Measurements from ENCODE around the gene MID1. TPM values are rescaled to one million over a fixed set of nuclear protein-coding genes. Genes with fewer than 3 reads are reported as not detected.

Gene MID1
- polyA plus RNA-seq, 3 donors: 0.05 to 0.10 TPM; not detected in 1

DNA sequence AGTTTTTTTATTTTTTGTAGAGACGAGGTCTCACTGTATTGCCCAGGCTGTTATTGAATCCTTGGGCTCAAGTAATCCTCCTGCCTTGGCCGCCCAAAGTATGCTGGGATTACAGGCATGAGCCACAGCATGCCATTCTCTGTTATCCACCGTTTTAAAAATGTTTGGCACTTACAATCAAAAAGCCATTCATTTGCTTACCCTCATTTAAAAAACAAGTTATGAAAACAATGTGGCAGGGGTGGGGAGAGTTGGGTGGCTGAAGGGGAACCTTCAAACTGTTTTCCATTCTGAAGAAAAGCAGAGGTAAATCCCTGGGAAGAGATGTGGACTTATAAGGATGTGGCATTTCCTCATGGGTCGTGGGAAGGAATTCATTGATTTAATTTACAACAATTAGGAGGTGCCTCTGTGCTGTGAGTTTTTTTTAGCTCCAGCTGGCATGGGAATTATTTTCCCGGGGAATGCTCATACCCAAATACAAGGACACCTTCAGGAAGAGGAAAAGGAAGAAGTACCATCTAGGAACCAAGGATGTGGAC is 103.5 kb downstream of the MID1 start:
- Histone ChIP-seq H3K9ac (ENCODE audit: insufficient read depth, low read length, poor library complexity, severe bottlenecking) (no peak overlapping the region), H3K4me2 (replicated peaks; ENCODE audit: extremely low read depth, low read length, poor library complexity, severe bottlenecking) (no peak overlapping the region), H2AFZ (ENCODE audit: insufficient read depth, low read depth, low read length, poor library complexity, severe bottlenecking) (no peak overlapping the region), H3K4me1 (ENCODE audit: control insufficient read depth in 1 of 2, insufficient read depth in 2 of 2, low read length in 2 of 2) (no peaks in the 10 kb centered on the region), H3K27ac (ENCODE audit: low read depth in 1 of 2, low read length in 2 of 2) (no peak overlapping the region), H3K4me3 (replicated peaks in 1 of 3; ENCODE audit: low read depth in 2 of 3, low read length in 3 of 3) (no peak overlapping the region), H3K36me3 (replicated peaks in 1 of 2; ENCODE audit: control insufficient read depth in 1 of 2, insufficient read depth in 2 of 2, low read length in 2 of 2) (no peaks in the 10 kb centered on the region), H3K79me2 (ENCODE audit: insufficient read depth, low read length) (no peaks in the 10 kb centered on the region), H3K9me3 (replicated peaks in 1 of 2; ENCODE audit: control insufficient read depth in 1 of 2, insufficient read depth in 1 of 2, low read length in 2 of 2) (no peaks in the 10 kb centered on the region), H3K27me3 (ENCODE audit: control insufficient read depth in 2 of 2, insufficient read depth in 2 of 2, low read length in 2 of 2) (no peaks in the 10 kb centered on the region), H4K20me1 (ENCODE audit: insufficient read depth, low read length) (no peaks in the 10 kb centered on the region)
- peaks cover 0 to 5% (median 0%) of the 10 kb centered on the region in 7 donors for H3K9me3 Mint-ChIP-seq
- TF ChIP-seq, protein P1, sequence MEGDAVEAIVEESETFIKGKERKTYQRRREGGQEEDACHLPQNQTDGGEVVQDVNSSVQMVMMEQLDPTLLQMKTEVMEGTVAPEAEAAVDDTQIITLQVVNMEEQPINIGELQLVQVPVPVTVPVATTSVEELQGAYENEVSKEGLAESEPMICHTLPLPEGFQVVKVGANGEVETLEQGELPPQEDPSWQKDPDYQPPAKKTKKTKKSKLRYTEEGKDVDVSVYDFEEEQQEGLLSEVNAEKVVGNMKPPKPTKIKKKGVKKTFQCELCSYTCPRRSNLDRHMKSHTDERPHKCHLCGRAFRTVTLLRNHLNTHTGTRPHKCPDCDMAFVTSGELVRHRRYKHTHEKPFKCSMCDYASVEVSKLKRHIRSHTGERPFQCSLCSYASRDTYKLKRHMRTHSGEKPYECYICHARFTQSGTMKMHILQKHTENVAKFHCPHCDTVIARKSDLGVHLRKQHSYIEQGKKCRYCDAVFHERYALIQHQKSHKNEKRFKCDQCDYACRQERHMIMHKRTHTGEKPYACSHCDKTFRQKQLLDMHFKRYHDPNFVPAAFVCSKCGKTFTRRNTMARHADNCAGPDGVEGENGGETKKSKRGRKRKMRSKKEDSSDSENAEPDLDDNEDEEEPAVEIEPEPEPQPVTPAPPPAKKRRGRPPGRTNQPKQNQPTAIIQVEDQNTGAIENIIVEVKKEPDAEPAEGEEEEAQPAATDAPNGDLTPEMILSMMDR (IDR thresholded peaks at IDR 0.05): no peak
- H3K27me3 Mint-ChIP-seq (ENCODE audit: low read depth in 3 of 3): peaks cover 0 to 2% (median 0%) of the 10 kb centered on the region in 3 donors
- DNase-seq: no peak
- H3K4me1 Mint-ChIP-seq: no peaks in the 10 kb centered on the region
- no peaks in the 10 kb centered on the region for H3K36me3 Mint-ChIP-seq
- no peak overlapping the region for H3K4me3 Mint-ChIP-seq
- 100% methylated on average over 1 of the region's 5 CpGs for WGBS (ENCODE audit: insufficient coverage)
- H3K27ac Mint-ChIP-seq: no peak overlapping the region
- intact Hi-C loops (cut with micrococcal nuclease): no loop called here

DNA sequence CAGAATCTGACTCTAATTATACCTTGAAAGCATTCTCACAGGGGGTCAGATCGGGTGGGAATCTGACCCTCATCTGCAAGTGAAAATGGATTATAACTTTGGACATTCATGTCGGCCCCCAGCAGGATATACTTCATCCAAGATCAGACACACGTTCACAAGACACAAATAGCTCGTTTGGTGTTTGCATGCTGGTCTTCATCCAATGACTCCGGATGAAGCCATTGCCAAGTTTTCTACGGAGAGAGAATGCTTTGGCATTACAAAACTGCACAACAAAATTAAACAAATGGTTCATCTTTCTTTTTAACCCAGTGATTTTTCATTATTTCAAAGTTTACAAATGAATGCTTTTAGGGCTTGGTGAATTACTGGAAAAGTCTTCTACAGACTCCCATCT is 105.5 kb downstream of the MID1 start:
- H3K27ac Mint-ChIP-seq: no peak overlapping the region
- Histone ChIP-seq H3K36me3 (replicated peaks in 1 of 2; ENCODE audit: control insufficient read depth in 1 of 2, insufficient read depth in 2 of 2, low read length in 2 of 2) (no peaks in the 10 kb centered on the region), H3K4me1 (ENCODE audit: control insufficient read depth in 1 of 2, insufficient read depth in 2 of 2, low read length in 2 of 2) (no peaks in the 10 kb centered on the region), H3K79me2 (ENCODE audit: insufficient read depth, low read length) (no peaks in the 10 kb centered on the region), H2AFZ (ENCODE audit: insufficient read depth, low read depth, low read length, poor library complexity, severe bottlenecking) (no peak overlapping the region), H3K4me2 (replicated peaks; ENCODE audit: extremely low read depth, low read length, poor library complexity, severe bottlenecking) (no peak overlapping the region), H4K20me1 (ENCODE audit: insufficient read depth, low read length) (no peaks in the 10 kb centered on the region), H3K9ac (ENCODE audit: insufficient read depth, low read length, poor library complexity, severe bottlenecking) (no peak overlapping the region), H3K27ac (ENCODE audit: low read depth in 1 of 2, low read length in 2 of 2) (no peak overlapping the region), H3K27me3 (ENCODE audit: control insufficient read depth in 2 of 2, insufficient read depth in 2 of 2, low read length in 2 of 2) (no peaks in the 10 kb centered on the region), H3K9me3 (replicated peaks in 1 of 2; ENCODE audit: control insufficient read depth in 1 of 2, insufficient read depth in 1 of 2, low read length in 2 of 2) (no peaks in the 10 kb centered on the region), H3K4me3 (replicated peaks in 1 of 3; ENCODE audit: low read depth in 2 of 3, low read length in 3 of 3) (no peak overlapping the region)
- 100% methylated on average over 1 of the region's 6 CpGs for WGBS (ENCODE audit: insufficient coverage)
- no peaks in the 10 kb centered on the region for H3K4me1 Mint-ChIP-seq
- intact Hi-C loops (cut with micrococcal nuclease): no loop called here
- TF ChIP-seq, protein P1 (IDR thresholded peaks at IDR 0.05): no peak
- H3K36me3 Mint-ChIP-seq: no peaks in the 10 kb centered on the region
- peaks cover 0 to 2% (median 0%) of the 10 kb centered on the region in 3 donors for H3K27me3 Mint-ChIP-seq (ENCODE audit: low read depth in 3 of 3)
- DNase-seq: no peak
- H3K4me3 Mint-ChIP-seq: no peak overlapping the region
- H3K9me3 Mint-ChIP-seq: peaks cover 0 to 5% (median 0%) of the 10 kb centered on the region in 7 donors
